SKM-1 treated with dmso at 0.1 percent for 144 hours (cell line): ENCODE data around the gene OPN3.
"Not testable (repeated sequence)": the region's sequence is repeated elsewhere in the genome, so short reads cannot be mapped to it uniquely, and the experiment has no call there.

Experiments used
- DNase-seq: peaks from one replicate; lab custom pipeline; 2025; ENCODE audit not compliant: unreplicated experiment; lab: John Stamatoyannopoulos, UW

OPN3 gene

DNA sequence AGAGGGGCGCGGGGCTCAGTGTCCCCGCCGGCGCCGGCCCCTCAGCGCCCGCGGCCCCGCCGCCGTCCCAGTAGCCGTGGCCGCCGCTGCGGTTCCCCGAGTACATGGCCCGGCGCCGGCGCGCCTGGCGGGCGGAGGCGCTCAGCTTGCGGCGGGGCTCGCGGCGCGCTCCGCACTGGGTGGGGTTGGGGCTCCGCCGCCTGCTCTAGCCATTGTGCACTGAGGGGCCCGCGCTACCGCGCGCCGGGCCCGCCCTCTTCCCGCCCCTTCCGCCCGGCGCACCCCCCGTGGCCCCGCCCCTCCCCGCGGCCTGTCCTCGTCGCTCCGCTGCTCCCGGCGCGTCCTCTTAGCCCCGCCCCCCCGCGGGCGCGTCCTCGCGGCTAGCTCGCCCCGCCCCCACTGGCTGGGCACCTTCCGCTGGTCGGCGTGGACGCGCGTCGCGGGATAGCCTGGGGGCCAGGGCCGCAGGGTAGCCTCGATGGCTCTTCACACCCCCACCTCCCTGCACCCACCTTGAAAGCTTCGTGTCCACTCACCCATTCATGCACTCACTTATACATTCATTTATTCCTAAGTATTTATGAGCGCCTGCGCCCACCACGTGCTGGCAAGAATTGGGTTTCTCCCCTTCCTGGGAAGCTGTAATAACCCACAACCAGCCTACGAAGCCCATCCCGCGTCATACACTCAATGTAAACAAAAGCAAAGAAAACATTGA is at the start of gene OPN3, which contains the start of gene CHML:
Gene OPN3, minus strand, starts transcription at position 221 of the 718 bp plus-strand sequence. Its CDS starts 115 bp downstream, at position 106.
Gene CHML, minus strand, starts transcription at position 221 of the 718 bp plus-strand sequence. CDS start 4,603 bp downstream, outside the sequence.
- peak; percentile 94 for DNase-seq

- no peak for DNase-seq
Measured at GRCh38 chr1:241688940-241689368, 48.8 kb upstream of the OPN3 start.

DNA sequence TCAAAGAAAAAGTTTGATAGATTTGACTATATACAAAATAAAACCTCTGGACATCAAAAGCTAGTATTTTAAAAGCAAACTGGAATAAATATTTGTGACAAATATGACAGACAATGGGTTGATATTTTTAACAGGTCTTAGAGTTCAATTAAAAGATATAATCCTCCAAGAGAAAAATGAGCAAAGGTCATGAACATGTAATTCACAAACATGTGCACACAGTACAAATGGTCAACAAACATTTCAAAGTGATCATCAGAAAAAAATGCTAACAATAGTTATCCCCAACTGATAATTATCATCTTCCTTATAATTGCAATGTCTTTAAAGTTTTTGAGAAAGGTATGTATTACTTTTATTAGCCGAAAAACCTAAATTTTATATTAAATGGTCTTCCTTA is 43.9 kb upstream of the OPN3 start:
- DNase-seq = no peak

GRCh38 chr1:241682921-241683320 is 42.8 kb upstream of the OPN3 start:
- DNase-seq = no peak

- DNase-seq = not testable (repeated sequence)
Measured at GRCh38 chr1:241681861-241682448, 41.8 kb upstream of the OPN3 start.

DNA sequence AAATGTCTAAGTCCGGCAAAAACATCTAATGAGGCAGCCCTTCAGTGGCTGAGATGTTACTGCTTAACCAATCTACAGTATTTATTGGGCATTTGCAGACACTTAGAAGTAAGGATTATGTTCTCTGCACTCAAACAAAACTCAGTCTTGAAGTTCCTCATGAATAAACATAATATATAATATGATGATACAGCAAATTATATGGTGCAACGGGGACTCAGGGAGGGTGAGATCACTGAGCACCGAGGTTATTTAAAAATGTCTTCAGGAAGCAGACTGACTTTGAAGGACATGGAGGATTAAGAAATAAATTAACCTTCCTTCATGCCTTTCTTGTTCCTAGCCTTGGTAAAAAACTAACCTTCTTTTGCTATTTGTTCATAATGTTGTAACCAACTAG is 39.8 kb upstream of the OPN3 start:
- no peak for DNase-seq

DNA sequence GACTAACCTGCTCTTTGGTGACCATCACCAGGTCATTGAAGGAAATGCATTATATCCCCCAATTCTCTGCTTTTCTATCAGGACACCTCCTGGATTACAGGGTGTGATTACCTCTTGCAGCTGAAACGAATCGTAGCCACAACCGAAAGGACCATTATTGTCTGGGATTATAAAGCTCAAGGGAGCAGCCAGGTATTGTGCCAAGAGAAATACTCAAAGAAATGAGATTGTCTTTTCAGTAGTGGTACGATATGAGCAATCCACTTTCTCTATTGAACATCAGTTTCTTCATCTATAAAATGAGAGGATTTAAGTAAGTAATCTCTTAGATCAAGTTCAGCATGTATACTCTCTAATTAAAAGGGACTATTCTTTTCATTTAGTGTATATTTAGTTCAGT is 39.2 kb upstream of the OPN3 start:
- DNase-seq = no peak

- no peak for DNase-seq
Measured at GRCh38 chr1:241678536-241678935, 38.4 kb upstream of the OPN3 start.

GRCh38 chr1:241677201-241677600 is 37.0 kb upstream of the OPN3 start:
- DNase-seq = no peak

DNA sequence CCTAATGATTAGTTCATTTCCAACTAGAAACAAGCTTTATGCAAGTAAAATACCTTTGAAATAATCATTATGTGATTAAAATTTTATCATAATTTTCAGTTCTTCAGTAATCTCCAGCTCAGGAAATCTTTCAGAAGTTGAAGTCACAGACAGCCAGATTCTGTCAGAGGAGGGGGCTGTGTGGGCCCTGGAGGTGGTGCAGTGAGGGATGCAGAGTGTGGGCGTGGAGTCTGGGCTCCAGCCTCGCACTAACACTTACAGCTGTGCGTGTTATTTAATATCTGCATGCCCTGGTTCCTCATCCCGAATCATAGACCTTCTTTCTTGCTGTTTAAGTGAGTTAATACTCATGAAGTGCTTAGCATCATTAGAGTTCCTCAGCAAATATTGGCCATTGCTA is 35.8 kb upstream of the OPN3 start:
- DNase-seq = no peak

DNA sequence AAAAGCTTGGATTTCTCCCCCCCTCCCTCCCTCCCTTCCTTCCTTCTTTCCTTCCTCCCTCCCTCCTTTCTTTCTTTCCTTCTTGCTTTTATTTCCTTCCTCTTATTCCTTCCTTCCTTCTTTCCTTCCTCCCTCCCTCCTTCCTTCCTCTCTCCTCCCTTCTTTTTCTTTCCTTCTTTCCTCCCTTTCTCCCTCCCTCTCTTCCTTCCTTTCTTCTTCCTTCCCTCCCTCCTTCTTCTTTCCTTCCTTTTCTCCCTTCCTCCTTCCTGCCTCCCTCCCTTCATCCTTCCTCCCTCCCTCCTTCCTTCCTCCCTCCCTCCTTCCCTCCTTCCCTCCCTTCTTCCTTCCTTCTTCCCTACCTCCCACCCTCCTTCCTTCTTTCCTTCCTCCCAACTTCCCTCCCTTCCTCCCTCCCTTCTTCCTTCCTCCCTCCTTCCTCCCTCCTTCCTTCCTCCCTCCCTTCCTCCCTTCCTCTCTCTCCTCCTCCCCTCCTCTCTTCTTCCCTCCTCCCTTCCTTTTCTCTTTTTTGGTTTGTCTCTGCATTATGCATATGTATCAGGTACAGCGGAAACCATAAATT is 34.7 kb upstream of the OPN3 start:
- no peak for DNase-seq

- no peak for DNase-seq
Measured at GRCh38 chr1:241672301-241672700, 32.1 kb upstream of the OPN3 start.

- no peak for DNase-seq
Measured at GRCh38 chr1:241666419-241666818, 26.2 kb upstream of the OPN3 start.

DNA sequence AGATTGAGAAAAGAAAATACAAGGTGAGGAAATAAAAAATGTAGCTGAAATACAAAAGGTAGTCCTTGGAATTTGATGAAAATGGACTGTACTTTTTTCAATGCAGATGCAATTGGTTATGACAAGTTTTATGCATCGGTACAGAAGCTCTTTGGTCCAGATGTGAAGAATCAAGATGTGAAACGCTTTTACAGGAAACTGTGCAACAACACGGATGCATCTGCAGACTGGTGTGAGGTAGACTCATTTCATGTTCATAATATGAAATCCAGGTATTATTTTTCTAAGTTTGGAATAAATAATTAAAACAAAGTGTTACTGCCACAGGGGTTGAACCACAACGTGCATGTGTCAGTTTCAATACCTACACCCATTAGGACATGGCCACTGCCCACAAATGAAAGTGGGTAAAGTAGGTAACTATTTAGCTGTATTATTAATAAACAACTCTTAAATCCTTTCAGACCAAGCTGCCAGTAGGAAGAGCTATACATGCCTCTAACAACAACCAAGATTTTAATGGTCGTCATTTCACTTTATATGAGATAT is 20.3 kb upstream of the OPN3 start:
- no peak for DNase-seq

DNA sequence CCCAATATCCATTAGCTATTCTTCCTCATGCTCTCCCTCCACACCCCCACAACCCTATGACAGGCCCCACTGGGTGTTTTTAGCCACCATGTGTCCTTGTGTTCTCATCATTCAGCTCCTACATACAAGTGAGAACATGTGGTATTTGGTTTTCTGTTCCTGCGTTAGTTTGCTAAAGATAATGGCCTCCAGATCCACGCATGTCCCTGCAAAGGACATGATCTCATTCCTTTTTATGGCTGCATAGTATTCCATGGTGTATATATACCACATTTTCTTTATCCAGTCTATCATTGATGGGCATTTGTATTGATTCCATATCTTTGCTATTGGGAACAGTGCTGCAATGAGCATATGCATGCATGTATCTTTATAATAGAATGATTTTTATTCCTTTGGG is 18.8 kb upstream of the OPN3 start:
- DNase-seq = not testable (repeated sequence)

DNA sequence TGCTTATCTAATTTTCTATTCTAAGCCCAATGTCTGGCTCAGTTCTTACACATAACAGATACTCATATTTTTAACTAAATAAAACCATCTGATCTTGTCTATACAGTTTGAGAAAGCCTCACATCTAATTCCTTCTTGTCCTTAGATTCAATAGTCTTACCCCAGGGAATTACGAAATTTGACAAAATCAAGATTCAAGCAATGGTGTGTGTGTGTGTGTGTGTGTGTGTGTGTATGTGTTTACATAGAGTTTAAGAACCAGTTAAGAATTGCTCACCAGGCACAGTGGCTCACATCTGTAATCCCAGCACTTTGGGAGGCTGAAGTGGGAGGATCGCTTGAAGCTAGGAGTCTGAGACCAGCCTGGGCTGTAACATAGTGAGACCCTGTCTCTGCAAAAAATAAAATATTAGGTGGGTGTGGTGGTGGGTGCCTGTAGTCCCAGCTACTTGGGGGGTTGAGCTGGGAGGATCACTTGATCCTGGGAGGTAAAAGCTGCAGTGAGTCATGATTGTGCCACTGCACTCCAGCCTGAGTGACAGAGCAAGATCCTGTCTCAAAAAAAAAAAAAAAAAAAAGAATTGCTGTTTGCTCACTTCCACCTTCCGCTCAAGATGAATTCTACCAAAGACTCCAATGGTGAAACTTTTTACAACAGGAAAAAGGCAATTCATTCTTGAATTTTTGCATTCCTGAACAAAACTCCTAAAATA is 18.1 kb upstream of the OPN3 start:
- no peak for DNase-seq

- DNase-seq = no peak
Measured at GRCh38 chr1:241654641-241655040, 14.5 kb upstream of the OPN3 start.

GRCh38 chr1:241654019-241654418 is 13.8 kb upstream of the OPN3 start:
- DNase-seq = no peak

GRCh38 chr1:241652012-241652411 is 11.8 kb upstream of the OPN3 start, which contains the start of gene WDR64:
Gene WDR64, plus strand, starts transcription at chr1:241652281. Its CDS starts 204 bp downstream, at chr1:241652485.
- no peak for DNase-seq

- DNase-seq = no peak
Measured at GRCh38 chr1:241648159-241648558, 8.0 kb upstream of the OPN3 start.

- no peak for DNase-seq
Measured at GRCh38 chr1:241647658-241648057, 7.5 kb upstream of the OPN3 start.
